Trophoblast cell (in vitro differentiated cells and primary cell): ENCODE data around the gene KLF8.

ENCODE experiments used
- DNase-seq, 2 donors: peaks; one replicate each; pipeline ENCODE4 v3.0.0-alpha.2; 2016
- H2AFZ ChIP-seq: 2 replicates; pipeline ENCODE4 v1.6.1; 2013; ENCODE audit warnings: low read length, moderate library complexity, mild to moderate bottlenecking; ENCODE audit not compliant: insufficient read depth, poor library complexity
- H2AK5ac ChIP-seq: 2 replicates; pipeline ENCODE4 v1.6.1; 2013; ENCODE audit warnings: mild to moderate bottlenecking, low read length
- H2BK120ac ChIP-seq: 2 replicates; pipeline ENCODE4 v1.6.1; 2013; ENCODE audit warnings: low read length, mild to moderate bottlenecking, moderate library complexity; ENCODE audit not compliant: insufficient read depth, poor library complexity
- H2BK12ac ChIP-seq: 2 replicates; pipeline ENCODE4 v1.6.1; 2013; ENCODE audit warnings: mild to moderate bottlenecking, low read length, moderate library complexity
- H2BK5ac ChIP-seq: 2 replicates; pipeline ENCODE4 v1.6.1; 2013; ENCODE audit warnings: low read length, low read depth, moderate library complexity, mild to moderate bottlenecking; ENCODE audit not compliant: poor library complexity
- H3K14ac ChIP-seq: 2 replicates; pipeline ENCODE4 v1.6.1; 2013; ENCODE audit warnings: mild to moderate bottlenecking, low read length
- H3K18ac ChIP-seq: 2 replicates; pipeline ENCODE4 v1.6.1; 2013; ENCODE audit warnings: mild to moderate bottlenecking, low read length
- H3K23ac ChIP-seq: 2 replicates; pipeline ENCODE4 v1.6.1; 2013; ENCODE audit warnings: low read length
- H3K27ac ChIP-seq: 2 replicates; pipeline ENCODE4 v1.5.1; 2013; ENCODE audit warnings: low read depth, mild to moderate bottlenecking, inconsistent platforms, low read length, moderate library complexity
- H3K27me3 ChIP-seq: 2 replicates; pipeline ENCODE4 v1.6.1; 2013; ENCODE audit warnings: inconsistent platforms, mild to moderate bottlenecking, low read length, moderate library complexity; ENCODE audit not compliant: insufficient read depth
- H3K36me3 ChIP-seq, 2 experiments: 1 replicate in 1 of 2; 2 replicates in 1 of 2; pipeline ENCODE4 v1.6.1; 2013; ENCODE audit warnings: low read length in 2 of 2, mild to moderate bottlenecking in 2 of 2, moderate library complexity in 1 of 2; ENCODE audit not compliant: insufficient read depth in 2 of 2, control insufficient read depth in 1 of 2
- H3K4ac ChIP-seq: 2 replicates; pipeline ENCODE4 v1.6.1; 2013; ENCODE audit warnings: low read depth, mild to moderate bottlenecking, low read length, moderate library complexity
- H3K4me1 ChIP-seq, 2 experiments: 1 replicate in 1 of 2; 2 replicates in 1 of 2; pipeline ENCODE4 v1.6.1; 2013; ENCODE audit warnings: low read length in 2 of 2, mild to moderate bottlenecking in 2 of 2, moderate library complexity in 1 of 2; ENCODE audit not compliant: insufficient read depth in 2 of 2, control insufficient read depth in 1 of 2
- H3K4me2 ChIP-seq: 2 replicates; pipeline ENCODE4 v1.6.1; 2013; ENCODE audit warnings: inconsistent platforms, mild to moderate bottlenecking, low read length, moderate library complexity
- H3K4me3 ChIP-seq: 2 replicates; pipeline ENCODE4 v1.5.1; 2013; ENCODE audit warnings: mild to moderate bottlenecking, low read depth, low read length, inconsistent platforms
- H3K79me1 ChIP-seq: one replicate; pipeline ENCODE4 v1.6.1; 2013; ENCODE audit warnings: low read length
- H3K79me2 ChIP-seq: 2 replicates; pipeline ENCODE4 v1.6.1; 2013; ENCODE audit warnings: low read length, mild to moderate bottlenecking; ENCODE audit not compliant: control insufficient read depth, insufficient read depth, poor library complexity
- H3K9ac ChIP-seq: 2 replicates; pipeline ENCODE4 v1.6.1; 2013; ENCODE audit warnings: mild to moderate bottlenecking, low read length
- H3K9me3 ChIP-seq: 2 replicates; pipeline ENCODE4 v1.6.1; 2013; ENCODE audit warnings: low read depth, mild to moderate bottlenecking, control low read depth, inconsistent platforms, low read length; ENCODE audit not compliant: insufficient read depth
- H4K12ac ChIP-seq: 2 replicates; pipeline ENCODE4 v1.6.1; 2013; ENCODE audit warnings: low read depth, mild to moderate bottlenecking, low read length, moderate library complexity
- H4K8ac ChIP-seq: 2 replicates; pipeline ENCODE4 v1.6.1; 2013; ENCODE audit warnings: low read depth, mild to moderate bottlenecking, low read length, moderate library complexity
- H4K91ac ChIP-seq: one replicate; pipeline ENCODE4 v1.6.1; 2013; ENCODE audit warnings: low read depth, mild to moderate bottlenecking, low read length, moderate library complexity
- WGBS: extraction: QIAGEN DNeasy Blood & Tissue Kit; methylation state at CpG from one replicate; pipeline ENCODE4 v1.1.7; 2013; ENCODE audit warnings: missing lambda C conversion rate; ENCODE audit not compliant: insufficient read length, insufficient coverage; ENCODE audit errors: extremely low coverage; 5-methylcytosine and 5-hydroxymethylcytosine counted together

The KLF8 gene

DNA sequence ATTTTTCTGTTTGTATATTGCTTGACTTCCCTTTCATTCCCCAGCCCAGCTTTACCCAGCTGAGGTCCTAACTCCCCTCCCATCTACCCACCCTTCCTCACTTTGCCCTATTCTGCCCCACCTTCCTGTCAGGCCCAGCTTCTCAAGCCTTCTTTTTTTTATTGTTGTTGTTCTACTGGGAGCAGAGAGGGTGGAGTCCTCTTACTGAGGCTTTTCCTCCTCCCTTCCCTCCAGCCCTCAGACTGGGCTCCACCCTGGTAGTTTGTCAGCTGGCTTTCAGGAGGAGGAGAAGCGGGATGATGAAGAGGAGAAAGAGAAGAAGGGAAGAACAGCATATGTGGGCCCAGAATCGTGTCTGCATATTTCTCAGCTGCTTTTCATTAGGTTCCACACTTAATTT, 3.2 kb upstream of the KLF8 start:
- H3K79me1 ChIP-seq = peaks cover 10% of the 10 kb centered on the region
- no peak for DNase-seq
- H2BK5ac ChIP-seq = no peak overlapping the region
- H2AK5ac ChIP-seq = no peak overlapping the region
- H2BK120ac ChIP-seq = no peak overlapping the region
- no CpG with 5 or more reads among the region's 2 CpGs for WGBS
- H3K27ac ChIP-seq = no peak overlapping the region
- H3K4me2 ChIP-seq = no peak overlapping the region
- H3K4me3 ChIP-seq = no peak overlapping the region
- H3K9me3 ChIP-seq = no peaks in the 10 kb centered on the region
- H3K18ac ChIP-seq = no peak overlapping the region
- no peak overlapping the region for H4K91ac ChIP-seq
- no peak overlapping the region for H3K4ac ChIP-seq
- H3K4me1 ChIP-seq = peaks cover 0 to 3% of the 10 kb centered on the region in 2 experiments
- H3K23ac ChIP-seq = no peak overlapping the region
- no peak overlapping the region for H3K14ac ChIP-seq
- no peak overlapping the region for H2BK12ac ChIP-seq
- H2AFZ ChIP-seq = no peak overlapping the region
- H3K36me3 ChIP-seq = no peaks in the 10 kb centered on the region
- H4K12ac ChIP-seq = no peak overlapping the region
- H3K9ac ChIP-seq = no peak overlapping the region
- H3K27me3 ChIP-seq = no peaks in the 10 kb centered on the region
- H4K8ac ChIP-seq = no peak overlapping the region
- H3K79me2 ChIP-seq = peaks cover 4% of the 10 kb centered on the region

DNA sequence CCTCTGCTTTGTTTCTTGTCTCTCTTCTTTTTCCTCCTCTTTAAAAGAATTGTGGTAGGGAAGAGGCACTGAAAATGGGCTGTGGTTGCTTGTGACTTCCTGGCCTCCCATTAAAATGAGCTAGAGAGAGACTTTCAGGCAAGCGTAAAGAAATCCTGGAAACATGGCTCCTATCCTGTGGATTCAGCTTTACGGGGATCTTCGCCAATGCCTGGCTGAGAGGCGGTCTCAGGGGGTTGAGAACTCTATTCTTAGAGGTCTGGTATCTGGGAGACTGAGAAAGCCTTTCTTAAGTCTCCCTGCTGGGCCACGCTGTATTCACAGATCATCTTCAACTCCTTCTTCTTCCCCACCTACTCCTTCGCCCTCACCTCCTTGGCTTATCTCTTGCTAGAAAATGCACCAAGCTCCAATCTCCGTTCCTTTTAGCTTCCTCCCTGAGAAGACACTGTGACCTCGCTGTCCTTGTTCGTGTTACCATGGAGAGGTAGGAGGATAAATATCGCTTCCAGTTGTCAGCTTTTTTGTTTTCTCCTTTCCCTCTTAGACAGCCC, 542 bp upstream of the KLF8 start:
- H3K4me1 ChIP-seq = peaks cover 0 to 3% of the 10 kb centered on the region in 2 experiments
- peak in 1 of 2 donors; percentile 9 for DNase-seq
- no peak overlapping the region for H2BK5ac ChIP-seq
- no peak overlapping the region for H4K12ac ChIP-seq
- H3K79me2 ChIP-seq = peaks cover 5% of the 10 kb centered on the region
- H2AK5ac ChIP-seq = no peak overlapping the region
- H3K4me3 ChIP-seq = no peak overlapping the region
- no peak overlapping the region for H2AFZ ChIP-seq
- no peaks in the 10 kb centered on the region for H3K9me3 ChIP-seq
- no peak overlapping the region for H3K9ac ChIP-seq
- no peak overlapping the region for H4K8ac ChIP-seq
- H3K14ac ChIP-seq = no peak overlapping the region
- no CpG with 5 or more reads among the region's 10 CpGs for WGBS
- no peak overlapping the region for H2BK120ac ChIP-seq
- no peak overlapping the region for H3K18ac ChIP-seq
- H3K4ac ChIP-seq = no peak overlapping the region
- no peak overlapping the region for H3K27ac ChIP-seq
- H3K27me3 ChIP-seq = no peaks in the 10 kb centered on the region
- H3K36me3 ChIP-seq = no peaks in the 10 kb centered on the region
- H4K91ac ChIP-seq = no peak overlapping the region
- H3K79me1 ChIP-seq = peaks cover 10% of the 10 kb centered on the region
- no peak overlapping the region for H3K23ac ChIP-seq
- H2BK12ac ChIP-seq = no peak overlapping the region
- peak overlapping the region; percentile 89 for H3K4me2 ChIP-seq

DNA sequence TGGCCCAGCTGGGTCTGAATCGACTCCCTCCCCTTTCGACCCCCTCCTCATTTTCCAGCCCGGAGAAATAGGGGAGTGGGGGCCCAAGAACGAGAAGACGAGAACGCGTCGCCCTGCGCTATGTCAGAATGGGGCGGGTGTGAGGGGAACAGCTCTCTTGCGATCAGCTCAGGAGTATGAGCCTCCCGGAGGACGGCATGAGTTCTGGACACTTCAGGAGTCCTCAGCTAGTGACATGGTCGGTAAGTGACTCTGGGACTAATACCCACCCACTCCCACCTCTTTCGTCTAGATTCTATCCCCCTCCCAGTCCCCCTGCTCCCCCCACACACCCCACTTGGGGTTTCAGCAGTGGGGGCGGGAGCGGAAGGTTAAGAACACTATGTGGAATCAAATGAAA, 944 bp downstream of the KLF8 start:
- H3K4me2 ChIP-seq = peak overlapping the region; percentile 89
- H3K9me3 ChIP-seq = no peaks in the 10 kb centered on the region
- H3K4me3 ChIP-seq = peak overlapping the region; percentile 80
- H3K4ac ChIP-seq = peak overlapping the region; percentile 96
- H3K79me1 ChIP-seq = peaks cover 10% of the 10 kb centered on the region
- peaks cover 0 to 3% of the 10 kb centered on the region in 2 experiments for H3K4me1 ChIP-seq
- H2AFZ ChIP-seq = no peak overlapping the region
- H2AK5ac ChIP-seq = no peak overlapping the region
- H3K27ac ChIP-seq = peak overlapping the region; percentile 46
- H3K36me3 ChIP-seq = no peaks in the 10 kb centered on the region
- peak overlapping the region; percentile 66 for H4K91ac ChIP-seq
- H3K79me2 ChIP-seq = peaks cover 5% of the 10 kb centered on the region
- no peaks in the 10 kb centered on the region for H3K27me3 ChIP-seq
- H4K8ac ChIP-seq = peak overlapping the region; percentile 73
- no peak overlapping the region for H2BK12ac ChIP-seq
- WGBS = no CpG with 5 or more reads among the region's 17 CpGs
- peak overlapping the region; percentile 59 for H2BK5ac ChIP-seq
- peak overlapping the region; percentile 82 for H3K9ac ChIP-seq
- peak overlapping the region; percentile 72 for H2BK120ac ChIP-seq
- H3K23ac ChIP-seq = no peak overlapping the region
- H3K14ac ChIP-seq = peak overlapping the region; percentile 66
- peak in 1 of 2 donors; percentile 32 for DNase-seq
- H3K18ac ChIP-seq = peak overlapping the region; percentile 65
- H4K12ac ChIP-seq = no peak overlapping the region

DNA sequence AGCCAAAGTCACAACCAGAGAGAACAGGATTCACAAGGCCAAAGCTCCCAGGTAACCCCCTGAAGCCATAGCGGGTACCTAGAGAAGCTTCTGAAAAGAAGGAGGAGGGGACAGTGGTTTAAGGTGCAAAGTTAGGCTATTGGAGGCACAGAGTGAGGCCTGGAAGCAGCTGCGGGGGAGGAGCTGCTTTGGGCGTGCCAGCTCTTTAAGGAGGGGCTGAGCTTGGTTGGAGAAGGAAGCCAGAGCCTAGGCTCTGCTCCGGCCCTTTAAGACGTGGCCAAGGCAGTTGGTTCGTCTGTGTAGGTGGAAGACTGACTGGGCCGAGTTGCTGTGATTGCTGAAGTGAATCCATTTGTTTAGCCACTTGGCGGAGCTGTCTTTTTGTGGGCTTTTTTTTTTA, 1.5 kb downstream of the KLF8 start:
- Histone ChIP-seq H2AFZ (no peak overlapping the region), H3K4ac (no peak overlapping the region), H3K79me1 (peaks cover 10% of the 10 kb centered on the region), H3K27me3 (no peaks in the 10 kb centered on the region), H2BK120ac (no peak overlapping the region), H3K23ac (no peak overlapping the region), H2AK5ac (no peak overlapping the region), H3K79me2 (peaks cover 5% of the 10 kb centered on the region), H3K9ac (no peak overlapping the region), H3K9me3 (no peaks in the 10 kb centered on the region), H4K12ac (no peak overlapping the region), H3K14ac (no peak overlapping the region), H3K4me1 (peaks cover 0 to 3% of the 10 kb centered on the region in 2 experiments), H2BK12ac (no peak overlapping the region), H3K27ac (no peak overlapping the region), H4K8ac (no peak overlapping the region), H3K4me2 (peak overlapping the region; percentile 89), H3K36me3 (no peaks in the 10 kb centered on the region), H4K91ac (no peak overlapping the region), H3K4me3 (peak overlapping the region; percentile 80), H3K18ac (no peak overlapping the region), H2BK5ac (no peak overlapping the region)
- peak; percentile 62 to 68 for DNase-seq
- no CpG with 5 or more reads among the region's 8 CpGs for WGBS
